Osteocyte (in vitro differentiated cells): ENCODE data around the gene SNAPC3. TPM values are rescaled to one million over a fixed set of nuclear protein-coding genes. Genes with fewer than 3 reads are reported as not detected.
"Not testable (repeated sequence)": the region's sequence is repeated elsewhere in the genome, so short reads cannot be mapped to it uniquely, and the experiment has no call there.

Experiments
- DNase-seq: peaks from one replicate; pipeline ENCODE4 v3.0.0; 2021; ENCODE audit warnings: mixed read lengths; ENCODE audit not compliant: unreplicated experiment; ENCODE audit errors: extremely low spot score
- H3K27ac Mint-ChIP-seq: one replicate; pipeline ENCODE4 v1.8.0; 2021; ENCODE audit warnings: mild to moderate bottlenecking, mixed read lengths; ENCODE audit not compliant: unreplicated experiment
- H3K27me3 Mint-ChIP-seq: one replicate; pipeline ENCODE4 v1.8.0; 2021; ENCODE audit warnings: mixed read lengths; ENCODE audit not compliant: unreplicated experiment
- H3K36me3 Mint-ChIP-seq: one replicate; pipeline ENCODE4 v1.8.0; 2021; ENCODE audit warnings: mixed read lengths; ENCODE audit not compliant: unreplicated experiment
- H3K4me1 Mint-ChIP-seq: one replicate; pipeline ENCODE4 v1.8.0; 2021; ENCODE audit warnings: mixed read lengths; ENCODE audit not compliant: unreplicated experiment
- H3K4me3 Mint-ChIP-seq: one replicate; pipeline ENCODE4 v1.8.0; 2021; ENCODE audit warnings: mild to moderate bottlenecking, moderate library complexity, mixed read lengths; ENCODE audit not compliant: unreplicated experiment
- H3K9me3 Mint-ChIP-seq: one replicate; pipeline ENCODE4 v1.8.0; 2021; ENCODE audit warnings: mixed read lengths; ENCODE audit not compliant: unreplicated experiment
- CTCF ChIP-seq: fragments of 200-600 bp; sonication (generic); IDR thresholded peaks from 2 replicates; pipeline ENCODE4 v1.5.0; 2021; ENCODE audit warnings: antibody characterized with exemption, mild to moderate bottlenecking, moderate library complexity
- total RNA-seq: library from RNA; stranded (reverse); gene quantifications from 2 replicates; pipeline ENCODE4 v1.2.1, GENCODE V29; 2021

Gene SNAPC3
- total RNA-seq, 1 donor from 2014 or later, result 36.1 TPM

- no peaks in the 10 kb centered on the region for H3K27me3 Mint-ChIP-seq
- TF ChIP-seq CTCF, result no peak
- DNase-seq, result no peak
- H3K27ac Mint-ChIP-seq, result peak overlapping the region; percentile 43
- no peaks in the 10 kb centered on the region for H3K9me3 Mint-ChIP-seq
- peaks cover 40% of the 10 kb centered on the region for H3K36me3 Mint-ChIP-seq
- no peak overlapping the region for H3K4me3 Mint-ChIP-seq
- peaks cover 31% of the 10 kb centered on the region for H3K4me1 Mint-ChIP-seq
Observed at GRCh38 chr9:15430920-15431844, 8.5 kb downstream of the SNAPC3 start.

GRCh38 chr9:15433191-15433590 lies 10.5 kb downstream of the SNAPC3 start:
- TF ChIP-seq CTCF, result no peak
- H3K27me3 Mint-ChIP-seq, result no peaks in the 10 kb centered on the region
- peaks cover 31% of the 10 kb centered on the region for H3K4me1 Mint-ChIP-seq
- no peak overlapping the region for H3K4me3 Mint-ChIP-seq
- no peaks in the 10 kb centered on the region for H3K9me3 Mint-ChIP-seq
- peaks cover 49% of the 10 kb centered on the region for H3K36me3 Mint-ChIP-seq
- no peak overlapping the region for H3K27ac Mint-ChIP-seq
- no peak for DNase-seq

- Mint-ChIP-seq H3K4me3 (no peak overlapping the region), H3K9me3 (no peaks in the 10 kb centered on the region), H3K36me3 (peaks cover 54% of the 10 kb centered on the region), H3K27ac (no peak overlapping the region), H3K4me1 (peaks cover 30% of the 10 kb centered on the region), H3K27me3 (no peaks in the 10 kb centered on the region)
- no peak for TF ChIP-seq CTCF
- DNase-seq, result no peak
Observed at GRCh38 chr9:15433661-15434060, 11.0 kb downstream of the SNAPC3 start.

GRCh38 chr9:15438891-15439290 lies 16.2 kb downstream of the SNAPC3 start:
- no peak for TF ChIP-seq CTCF
- Mint-ChIP-seq H3K27ac (no peak overlapping the region), H3K36me3 (peaks cover 68% of the 10 kb centered on the region), H3K4me1 (peaks cover 17% of the 10 kb centered on the region), H3K9me3 (no peaks in the 10 kb centered on the region), H3K27me3 (no peaks in the 10 kb centered on the region), H3K4me3 (no peak overlapping the region)
- DNase-seq, result no peak

- H3K27ac Mint-ChIP-seq, H3K9me3 Mint-ChIP-seq, DNase-seq, H3K4me3 Mint-ChIP-seq, H3K27me3 Mint-ChIP-seq: not testable (repeated sequence)
- Mint-ChIP-seq H3K4me1 (peaks cover 14% of the 10 kb centered on the region), H3K36me3 (peaks cover 63% of the 10 kb centered on the region)
Observed at GRCh38 chr9:15441841-15442240, 19.2 kb downstream of the SNAPC3 start.

- H3K4me3 Mint-ChIP-seq, H3K9me3 Mint-ChIP-seq: not testable (repeated sequence)
Observed at GRCh38 chr9:15442264-15442663, 19.6 kb downstream of the SNAPC3 start.

More at GRCh38 chr9:15442264-15442663, 19.6 kb downstream of the SNAPC3 start:
- DNase-seq, H3K27ac Mint-ChIP-seq, H3K27me3 Mint-ChIP-seq: not testable (repeated sequence)
- peaks cover 68% of the 10 kb centered on the region for H3K36me3 Mint-ChIP-seq
- H3K4me1 Mint-ChIP-seq, result peaks cover 14% of the 10 kb centered on the region
